MCF 10A (cell line): Measurements from ENCODE around the gene PPIL1. TPM values are rescaled to one million over a fixed set of nuclear protein-coding genes. Genes with fewer than 3 reads are reported as not detected.

ENCODE experiments used
- BruUV-seq: library from RNA; stranded (reverse); fragments of 400-500 nt; replicated peaks from 2 replicates; lab custom pipeline; 2021; lab: Mats Ljungman, UMichigan
- CTCF ChIA-PET: fragments of 300-600 bp; sonication (Branson Sonifier 250); formaldehyde crosslinking; extraction: SDS; loops from one replicate; lab custom pipeline; 2021; ENCODE audit warnings: antibody characterized with exemption, inconsistent platforms; lab: Yijun Ruan, JAX
- POLR2A ChIA-PET: fragments of 300-600, 350-650 bp; sonication (Branson Sonifier 250); formaldehyde crosslinking; extraction: SDS; loops from one replicate; lab custom pipeline; 2020; ENCODE audit warnings: antibody characterized with exemption, inconsistent platforms; lab: Yijun Ruan, JAX
- DNase-seq: peaks from one replicate; pipeline ENCODE4 v3.0.0-alpha.2; 2018; ENCODE audit not compliant: unreplicated experiment
- H3K27ac Mint-ChIP-seq: one replicate; pipeline ENCODE4 v1.8.0; 2022; ENCODE audit warnings: mild to moderate bottlenecking, low read depth, mixed read lengths; ENCODE audit not compliant: unreplicated experiment
- H3K27me3 Mint-ChIP-seq: one replicate; pipeline ENCODE4 v1.8.0; 2022; ENCODE audit warnings: mixed read lengths; ENCODE audit not compliant: insufficient read depth, unreplicated experiment
- H3K36me3 Mint-ChIP-seq: one replicate; pipeline ENCODE4 v1.8.0; 2022; ENCODE audit warnings: mild to moderate bottlenecking, moderate library complexity, mixed read lengths; ENCODE audit not compliant: insufficient read depth, unreplicated experiment
- H3K4me1 Mint-ChIP-seq: one replicate; pipeline ENCODE4 v1.8.0; 2022; ENCODE audit warnings: mixed read lengths; ENCODE audit not compliant: insufficient read depth, unreplicated experiment
- H3K4me3 Mint-ChIP-seq: one replicate; pipeline ENCODE4 v1.8.0; 2022; ENCODE audit warnings: mild to moderate bottlenecking, moderate library complexity, mixed read lengths; ENCODE audit not compliant: unreplicated experiment
- H3K9me3 Mint-ChIP-seq: one replicate; pipeline ENCODE4 v1.8.0; 2022; ENCODE audit warnings: mixed read lengths; ENCODE audit not compliant: unreplicated experiment
- CTCF ChIP-seq: fragments of 200-600 bp; IDR thresholded peaks from one replicate; pipeline ENCODE4 v1.8.0; 2022; ENCODE audit warnings: antibody characterized with exemption, mild to moderate bottlenecking; ENCODE audit not compliant: unreplicated experiment
- intact Hi-C: fragments of 100-400 bp; cut with micrococcal nuclease; formaldehyde crosslinking; loops from 2 replicates; pipeline ENCODE4 v1.14.1; 2022
- total RNA-seq: library from RNA; stranded (reverse); gene quantifications from 2 replicates; pipeline ENCODE4 v1.2.3, GENCODE V29; 2022

The PPIL1 gene
- total RNA-seq, 1 experiment from 2014 or later = 54.9 TPM

- H3K4me3 Mint-ChIP-seq = no peak overlapping the region
- H3K9me3 Mint-ChIP-seq = no peaks in the 10 kb centered on the region
- peaks cover 23% of the 10 kb centered on the region for H3K4me1 Mint-ChIP-seq
- H3K36me3 Mint-ChIP-seq = peaks cover 21% of the 10 kb centered on the region
- CTCF ChIA-PET = interaction anchor here (0.6 to 2.4 kb wide), 4 partner anchors 9 to 128 kb away, joined by 3 to 12 read pairs (median 5); no protein-coding TSS in a partner anchor
- no peak for DNase-seq
- no peak overlapping the region for H3K27ac Mint-ChIP-seq
- no peak for TF ChIP-seq CTCF
- POLR2A ChIA-PET = interaction anchor here (0.6 to 2.3 kb wide), 3 partner anchors 16 to 96 kb away, joined by 3 to 9 read pairs (median 4); partner anchors contain the start of gene PPIL1
- intact Hi-C loops = no loop called here
- BruUV-seq = no TSS peak
- no peaks in the 10 kb centered on the region for H3K27me3 Mint-ChIP-seq
Measured at GRCh38 chr6:36890112-36890663, 15.6 kb upstream of the PPIL1 start.

- POLR2A ChIA-PET = interaction anchor here (0.8 to 2.3 kb wide), 5 partner anchors 10 to 129 kb away, joined by 3 to 9 read pairs (median 3); partner anchors contain the start of genes MTCH1 and PPIL1
- peaks cover 21% of the 10 kb centered on the region for H3K36me3 Mint-ChIP-seq
Measured at GRCh38 chr6:36888654-36889481, 14.3 kb upstream of the PPIL1 start.

GRCh38 chr6:36888115-36888643 lies 13.6 kb upstream of the PPIL1 start:
- TF ChIP-seq CTCF = no peak
- no peak for DNase-seq
- Mint-ChIP-seq H3K27ac (no peak overlapping the region), H3K27me3 (no peaks in the 10 kb centered on the region), H3K4me3 (no peak overlapping the region), H3K9me3 (no peaks in the 10 kb centered on the region), H3K36me3 (peaks cover 15% of the 10 kb centered on the region), H3K4me1 (peaks cover 16% of the 10 kb centered on the region)
- intact Hi-C loops = loop anchor here (10.0 kb wide), 1 partner anchor 327 kb away; no protein-coding TSS in a partner anchor
- no TSS peak for BruUV-seq
- ChIA-PET CTCF (interaction anchor here (0.8 to 2.4 kb wide), 3 partner anchors 130 to 1002 kb away, joined by 3 to 12 read pairs (median 5); no protein-coding TSS in a partner anchor), POLR2A (interaction anchor here (1.1 to 2.3 kb wide), 4 partner anchors 14 to 130 kb away, joined by 3 to 9 read pairs (median 3); partner anchors contain the start of genes MTCH1 and PPIL1)

More at GRCh38 chr6:36888654-36889481, 14.3 kb upstream of the PPIL1 start:
- Mint-ChIP-seq H3K9me3 (no peaks in the 10 kb centered on the region), H3K27me3 (no peaks in the 10 kb centered on the region), H3K4me1 (peaks cover 17% of the 10 kb centered on the region), H3K27ac (no peak overlapping the region), H3K4me3 (no peak overlapping the region)
- TF ChIP-seq CTCF = no peak
- intact Hi-C loops = loop anchor here (10.0 kb wide), 1 partner anchor 326 kb away; no protein-coding TSS in a partner anchor
- CTCF ChIA-PET = interaction anchor here (0.7 to 2.4 kb wide), 4 partner anchors 25 to 132 kb away, joined by 3 to 12 read pairs (median 6); no protein-coding TSS in a partner anchor
- BruUV-seq = no TSS peak
- no peak for DNase-seq
